ENCODE data around the gene ARID3A.
A peak's percentile ranks its signal among the peaks of the same experiment; 100 is the strongest.

ARID3A gene

DNA sequence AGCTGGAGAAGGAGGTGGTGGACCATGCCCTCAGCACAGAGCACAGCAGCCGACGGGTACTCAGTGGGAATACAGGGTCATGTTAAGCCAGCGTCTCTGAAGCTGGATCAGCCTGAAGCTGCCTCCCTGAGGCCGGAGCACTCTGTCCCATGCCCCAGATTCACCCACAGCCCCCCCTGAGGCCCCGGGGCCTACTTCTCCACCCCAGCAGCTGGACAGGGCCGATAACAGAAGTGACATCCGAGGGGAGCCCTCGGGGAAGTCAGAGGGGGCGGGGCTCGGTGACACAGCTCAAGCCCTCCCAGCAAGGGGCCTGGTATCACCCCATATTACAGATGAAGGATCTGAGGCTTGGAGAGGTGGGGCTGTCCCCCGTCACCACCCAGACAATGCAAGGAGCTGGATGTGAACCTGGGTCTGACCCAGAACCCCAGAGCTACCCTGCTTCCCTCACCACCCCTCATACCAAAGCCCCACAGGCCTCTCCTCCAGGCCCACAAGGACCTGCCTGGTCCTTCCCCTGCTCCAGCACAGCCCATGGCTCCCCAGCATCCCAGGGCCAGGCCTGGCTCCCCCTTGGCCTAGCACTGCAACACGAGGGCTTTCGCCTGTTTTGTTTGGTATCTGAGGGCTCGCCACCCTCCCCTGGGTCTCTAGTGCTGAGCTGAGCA lies 18.5 kb upstream of the ARID3A start:
- H3K4me3 ChIP-seq (ENCODE audit: low read depth, low read length): no peak overlapping the region
- TF ChIP-seq, protein P1, sequence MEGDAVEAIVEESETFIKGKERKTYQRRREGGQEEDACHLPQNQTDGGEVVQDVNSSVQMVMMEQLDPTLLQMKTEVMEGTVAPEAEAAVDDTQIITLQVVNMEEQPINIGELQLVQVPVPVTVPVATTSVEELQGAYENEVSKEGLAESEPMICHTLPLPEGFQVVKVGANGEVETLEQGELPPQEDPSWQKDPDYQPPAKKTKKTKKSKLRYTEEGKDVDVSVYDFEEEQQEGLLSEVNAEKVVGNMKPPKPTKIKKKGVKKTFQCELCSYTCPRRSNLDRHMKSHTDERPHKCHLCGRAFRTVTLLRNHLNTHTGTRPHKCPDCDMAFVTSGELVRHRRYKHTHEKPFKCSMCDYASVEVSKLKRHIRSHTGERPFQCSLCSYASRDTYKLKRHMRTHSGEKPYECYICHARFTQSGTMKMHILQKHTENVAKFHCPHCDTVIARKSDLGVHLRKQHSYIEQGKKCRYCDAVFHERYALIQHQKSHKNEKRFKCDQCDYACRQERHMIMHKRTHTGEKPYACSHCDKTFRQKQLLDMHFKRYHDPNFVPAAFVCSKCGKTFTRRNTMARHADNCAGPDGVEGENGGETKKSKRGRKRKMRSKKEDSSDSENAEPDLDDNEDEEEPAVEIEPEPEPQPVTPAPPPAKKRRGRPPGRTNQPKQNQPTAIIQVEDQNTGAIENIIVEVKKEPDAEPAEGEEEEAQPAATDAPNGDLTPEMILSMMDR (IDR thresholded peaks at IDR 0.05; ENCODE audit: low read depth, low read length): no peak

DNA sequence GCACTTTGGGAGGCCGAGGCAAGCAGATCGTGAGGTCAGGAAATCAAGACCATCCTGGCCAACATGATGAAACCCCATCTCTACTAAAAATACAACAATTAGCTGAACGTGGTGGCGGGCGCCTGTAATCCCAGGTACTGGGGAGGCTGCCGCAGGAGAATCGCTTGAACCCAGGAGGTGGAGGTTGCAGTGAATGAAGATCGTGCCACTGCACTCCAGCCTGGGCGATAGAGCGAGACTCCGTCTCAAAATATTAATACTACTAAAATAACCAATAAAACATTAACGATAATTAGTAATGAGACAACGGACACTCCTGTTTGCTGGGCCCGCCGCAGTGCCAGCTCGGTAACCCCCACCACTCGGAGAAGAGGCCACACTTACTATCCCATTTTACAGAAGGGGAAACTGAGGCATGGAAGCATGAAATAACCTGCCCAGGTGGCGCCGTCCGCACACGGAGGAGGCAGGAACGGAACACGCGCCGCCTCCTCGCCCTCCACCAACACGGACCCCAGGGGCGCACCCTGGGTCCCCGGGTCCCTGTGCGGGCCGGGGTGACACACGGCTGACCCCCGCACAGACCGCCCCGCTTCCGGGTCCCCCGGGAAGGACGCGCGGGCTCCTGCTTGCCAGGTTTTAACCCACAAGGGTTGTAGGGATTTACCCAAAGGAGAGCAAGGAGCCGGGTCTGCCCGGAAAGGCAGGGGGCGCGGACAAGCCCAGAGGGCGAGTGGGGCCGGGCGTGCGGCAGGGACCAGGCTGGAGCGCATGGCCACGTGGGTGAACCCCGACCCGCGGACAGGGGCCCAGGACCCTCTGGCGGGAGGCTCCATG lies 14.4 kb upstream of the ARID3A start:
- TF ChIP-seq, protein P1 (IDR thresholded peaks at IDR 0.05; ENCODE audit: low read depth, low read length): no peak
- peak overlapping the region; percentile 17; the same call in 1 of the 2 replicates for H3K4me3 ChIP-seq (ENCODE audit: low read depth, low read length)

DNA sequence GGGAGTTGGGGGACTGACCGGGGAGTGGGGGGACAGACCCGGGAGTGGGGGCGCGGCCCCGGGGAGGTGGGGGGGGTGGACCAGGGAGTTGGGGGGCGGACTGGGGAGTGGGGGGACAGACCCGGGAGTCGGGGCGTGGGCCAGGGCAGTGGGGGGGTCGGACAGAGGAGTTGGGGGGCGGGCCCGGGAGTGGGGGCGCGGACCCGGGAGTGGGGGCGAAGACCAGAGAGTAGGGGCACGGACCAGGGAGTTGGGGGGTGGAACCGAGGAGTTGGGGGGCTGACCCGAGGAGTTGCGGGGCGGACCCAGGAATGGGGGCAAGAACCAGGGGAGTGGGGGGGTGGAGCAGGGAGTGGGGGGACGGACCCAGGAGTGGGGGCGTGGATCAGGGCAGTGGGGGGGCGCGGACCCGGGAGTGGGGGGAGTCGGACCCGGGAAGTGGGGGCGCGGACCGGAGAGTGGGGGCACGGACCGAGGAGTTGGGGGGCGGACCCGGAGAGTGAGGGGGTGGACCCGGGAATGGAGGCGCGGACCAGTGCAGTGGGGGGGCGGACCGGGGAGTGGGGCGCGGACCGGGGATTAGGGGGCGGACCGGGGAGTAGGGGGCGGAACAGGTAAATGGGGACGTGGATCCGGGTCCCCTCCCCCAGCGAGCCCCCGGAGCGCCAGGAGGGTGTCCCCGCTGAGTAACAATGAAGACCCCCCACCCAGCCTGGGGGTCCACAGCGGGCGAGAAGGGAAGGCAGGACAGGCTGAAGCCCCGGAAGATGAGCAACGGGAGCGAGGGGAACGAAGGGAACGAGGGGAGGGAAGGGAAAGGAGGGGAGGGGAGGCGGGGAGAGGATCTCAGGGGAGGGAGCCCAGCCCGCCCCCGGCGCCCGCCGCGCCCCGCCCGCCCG lies 13.4 kb upstream of the ARID3A start:
- TF ChIP-seq, protein P1 (IDR thresholded peaks at IDR 0.05; ENCODE audit: low read depth, low read length): no peak
- H3K4me3 ChIP-seq (ENCODE audit: low read depth, low read length): peak overlapping the region; percentile 77

DNA sequence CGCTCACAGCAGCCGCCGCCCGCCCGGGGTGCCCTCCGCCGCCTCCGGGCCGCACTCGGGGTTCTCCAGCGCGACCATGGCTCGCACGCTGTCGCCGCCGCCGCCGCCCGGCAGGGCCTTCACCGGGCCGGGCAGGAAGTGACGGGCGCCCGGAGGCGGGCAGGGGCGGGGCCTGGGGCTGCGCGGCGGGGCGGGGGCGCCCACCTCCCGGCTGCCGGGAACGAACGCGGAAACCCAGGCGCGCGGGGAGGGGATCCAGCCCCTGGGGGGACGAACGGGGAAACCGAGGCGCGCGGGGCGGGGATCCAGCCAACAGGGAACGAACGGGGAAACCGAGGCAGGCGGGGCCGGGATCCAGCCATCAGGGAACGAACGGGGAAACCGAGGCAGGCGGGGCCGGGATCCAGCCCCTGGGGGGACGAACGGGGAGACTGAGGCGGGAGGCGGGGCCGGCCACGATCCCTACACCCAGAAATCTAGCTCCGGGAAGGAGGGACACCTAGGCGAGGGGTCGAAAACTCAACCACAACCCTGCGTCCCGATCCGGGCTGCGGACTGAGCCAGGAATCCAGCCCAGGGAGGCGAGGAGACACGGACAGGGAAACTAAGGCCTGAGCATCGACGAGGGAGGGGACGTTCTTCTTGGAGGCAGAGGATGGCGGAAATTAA lies 12.6 kb upstream of the ARID3A start, which contains the start of gene R3HDM4:
R3HDM4 (minus strand) TSS at position 140 of the 669 bp plus-strand sequence; CDS start at position 78, 62 bp downstream.
- TF ChIP-seq, protein P1 (IDR thresholded peaks at IDR 0.05; ENCODE audit: low read depth, low read length): no peak
- peak within 1 kb of the TSS; percentile 77 for H3K4me3 ChIP-seq (ENCODE audit: low read depth, low read length)

DNA sequence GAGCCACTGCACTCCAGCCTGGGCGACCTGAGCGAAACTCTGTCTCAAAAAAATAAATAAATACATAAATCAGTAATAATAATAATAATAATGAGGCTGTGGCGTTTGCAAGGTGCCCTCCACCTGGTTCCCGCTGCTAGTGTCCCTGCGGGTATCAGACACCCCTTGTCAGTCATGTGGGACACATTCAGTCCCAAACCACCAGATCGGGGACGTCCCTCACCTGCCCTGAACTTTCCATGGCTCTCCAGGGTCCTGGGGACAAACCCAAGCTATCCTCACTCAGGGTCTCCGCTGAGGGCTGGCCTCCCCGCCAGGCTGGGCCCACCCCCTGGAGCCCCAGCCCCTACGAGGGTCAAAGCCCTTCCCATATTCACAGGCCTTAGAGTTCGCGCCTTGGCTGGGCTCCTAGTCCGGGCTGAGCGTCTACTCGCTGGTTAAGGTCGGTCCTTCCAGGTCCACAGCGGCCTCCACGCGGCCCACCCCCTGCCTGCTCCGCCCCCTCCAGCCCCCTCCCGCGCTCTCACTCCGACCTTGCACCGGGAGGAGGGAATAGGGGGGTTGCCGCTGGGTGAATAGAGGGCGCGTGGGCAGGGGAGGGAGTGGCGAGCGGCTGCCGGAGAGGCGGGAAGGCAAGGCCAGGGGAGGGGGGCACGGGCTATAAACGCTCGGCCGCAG lies 9.1 kb upstream of the ARID3A start:
- TF ChIP-seq, protein P1 (IDR thresholded peaks at IDR 0.05; ENCODE audit: low read depth, low read length): no peak
- H3K4me3 ChIP-seq (ENCODE audit: low read depth, low read length): no peak overlapping the region
